ENCODE data around the gene APOC3. TPM values are rescaled to one million over a fixed set of nuclear protein-coding genes. Genes with fewer than 3 reads are reported as not detected.

Gene APOC3
- total RNA-seq, 4 donors from 2014 or later, result 2.6 to 36.5 TPM; not detected in 2

DNA sequence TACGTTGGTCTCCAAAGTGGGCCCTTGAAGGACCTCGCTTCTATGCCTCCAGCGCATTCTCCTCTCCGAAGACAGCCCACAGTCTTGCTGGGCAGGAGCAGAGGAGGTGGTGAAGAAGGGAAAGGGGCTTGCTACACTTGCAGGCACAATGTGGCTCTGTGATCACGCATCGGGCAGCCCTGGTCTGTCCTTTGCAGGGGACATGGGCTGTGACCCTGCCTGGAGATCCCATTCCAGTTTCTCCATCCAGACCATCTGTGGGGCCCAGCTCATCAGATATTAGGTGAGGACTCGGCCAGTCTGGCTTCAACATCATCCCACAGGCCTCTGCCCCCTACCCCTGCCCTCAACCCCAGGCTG, 6.9 kb downstream of the APOC3 start:
- Histone ChIP-seq H3K27ac (no peak overlapping the region), H3K4me3 (no peak overlapping the region), H3K36me3 (no peaks in the 10 kb centered on the region), H3K4me1 (peaks cover 13% of the 10 kb centered on the region), H3K27me3 (no peaks in the 10 kb centered on the region), H3K9me3 (no peaks in the 10 kb centered on the region)
- TF ChIP-seq CTCF (IDR thresholded peaks at IDR 0.05) (no peak), EP300 (IDR thresholded peaks at IDR 0.05) (no peak), POLR2A (IDR thresholded peaks at IDR 0.05) (no peak), POLR2AphosphoS5 (IDR thresholded peaks at IDR 0.05) (no peak)
- WGBS, result 87% methylated on average over 7 of the region's 7 CpGs
- DNase-seq (ENCODE audit: low spot score in 2 of 2), result no peak

DNA sequence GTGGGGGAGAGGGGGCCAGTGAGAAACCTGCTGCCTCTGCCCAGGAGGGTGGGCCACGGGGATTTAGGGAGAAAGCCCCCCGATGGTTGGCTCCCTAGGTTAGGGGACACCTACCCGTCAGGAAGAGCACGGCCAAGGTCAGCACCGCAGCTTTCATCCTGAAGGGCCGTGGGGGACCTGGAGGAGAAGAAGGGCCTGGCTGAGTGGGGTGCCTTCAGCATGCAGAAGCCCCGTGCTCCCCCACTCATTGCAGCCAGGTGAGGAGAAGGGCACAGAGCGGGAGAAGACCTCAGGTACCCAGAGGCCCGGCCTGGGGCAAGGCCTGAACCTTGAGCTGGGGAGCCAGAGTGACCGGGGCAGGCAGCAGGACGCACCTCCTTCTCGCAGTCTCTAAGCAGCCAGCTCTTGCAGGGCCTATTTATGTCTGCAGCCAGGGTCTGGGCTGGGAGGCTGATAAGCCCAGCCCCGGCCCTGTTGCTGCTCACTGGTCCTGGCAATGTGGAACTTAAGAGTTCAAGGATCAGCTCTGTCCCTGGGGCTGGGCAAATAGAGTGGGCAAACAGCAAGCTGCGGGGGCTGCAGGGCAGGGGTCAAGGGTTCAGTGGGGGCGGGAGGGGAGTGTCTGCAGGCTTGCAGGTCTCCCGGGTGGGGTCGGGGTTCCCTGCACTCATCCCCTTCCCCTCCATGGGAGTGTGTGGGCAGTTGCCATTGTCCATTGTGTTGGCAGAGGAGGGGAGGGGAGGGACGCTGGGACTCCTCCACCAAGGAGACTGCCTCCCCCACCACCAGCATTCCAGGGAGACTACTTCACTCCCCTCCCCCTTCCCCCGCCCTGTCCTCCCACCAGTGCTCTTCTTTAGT, 7.8 kb downstream of the APOC3 start, which contains the start of gene APOA1:
Gene APOA1, minus strand, starts transcription at position 392 of the 861 bp plus-strand sequence. Its CDS starts 235 bp downstream, at position 157.
- no peak within 1 kb of the TSS for H3K27ac ChIP-seq
- H3K27me3 ChIP-seq, result no peaks in the 10 kb centered on the region
- TF ChIP-seq EP300 (IDR thresholded peaks at IDR 0.05), result no peak
- no peak for TF ChIP-seq POLR2A (IDR thresholded peaks at IDR 0.05)
- TF ChIP-seq CTCF (IDR thresholded peaks at IDR 0.05), result no peak
- TF ChIP-seq POLR2AphosphoS5 (IDR thresholded peaks at IDR 0.05), result no peak
- no peak for DNase-seq (ENCODE audit: low spot score in 2 of 2)
- no peaks in the 10 kb centered on the region for H3K36me3 ChIP-seq
- WGBS, result 88% methylated on average over 8 of the region's 19 CpGs
- no peaks in the 10 kb centered on the region for H3K9me3 ChIP-seq
- H3K4me3 ChIP-seq, result no peak within 1 kb of the TSS
- H3K4me1 ChIP-seq, result peaks cover 13% of the 10 kb centered on the region

GRCh38 chr11:116838321-116839084, 8.8 kb downstream of the APOC3 start:
- no peak for DNase-seq (ENCODE audit: low spot score in 2 of 2)
- H3K9me3 ChIP-seq, result no peaks in the 10 kb centered on the region
- no peaks in the 10 kb centered on the region for H3K27me3 ChIP-seq
- WGBS, result 88% methylated on average over 6 of the region's 6 CpGs
- TF ChIP-seq POLR2A (IDR thresholded peaks at IDR 0.05), result no peak
- no peak for TF ChIP-seq EP300 (IDR thresholded peaks at IDR 0.05)
- peaks cover 2% of the 10 kb centered on the region for H3K36me3 ChIP-seq
- peaks cover 13% of the 10 kb centered on the region for H3K4me1 ChIP-seq
- H3K4me3 ChIP-seq, result no peak overlapping the region
- H3K27ac ChIP-seq, result no peak overlapping the region

GRCh38 chr11:116840224-116840745, 10.6 kb downstream of the APOC3 start:
- H3K27me3 ChIP-seq, result no peaks in the 10 kb centered on the region
- DNase-seq (ENCODE audit: low spot score in 2 of 2), result peak in 1 of 2 donors; percentile 19
- no peaks in the 10 kb centered on the region for H3K9me3 ChIP-seq
- H3K4me3 ChIP-seq, result no peak overlapping the region
- H3K36me3 ChIP-seq, result peaks cover 16% of the 10 kb centered on the region
- no peak overlapping the region for H3K27ac ChIP-seq
- 60% methylated on average over 6 of the region's 6 CpGs for WGBS
- H3K4me1 ChIP-seq, result peaks cover 11% of the 10 kb centered on the region
- TF ChIP-seq CTCF (IDR thresholded peaks at IDR 0.05) (no peak), EP300 (IDR thresholded peaks at IDR 0.05) (no peak), POLR2AphosphoS5 (IDR thresholded peaks at IDR 0.05) (no peak), POLR2A (IDR thresholded peaks at IDR 0.05) (no peak)

DNA sequence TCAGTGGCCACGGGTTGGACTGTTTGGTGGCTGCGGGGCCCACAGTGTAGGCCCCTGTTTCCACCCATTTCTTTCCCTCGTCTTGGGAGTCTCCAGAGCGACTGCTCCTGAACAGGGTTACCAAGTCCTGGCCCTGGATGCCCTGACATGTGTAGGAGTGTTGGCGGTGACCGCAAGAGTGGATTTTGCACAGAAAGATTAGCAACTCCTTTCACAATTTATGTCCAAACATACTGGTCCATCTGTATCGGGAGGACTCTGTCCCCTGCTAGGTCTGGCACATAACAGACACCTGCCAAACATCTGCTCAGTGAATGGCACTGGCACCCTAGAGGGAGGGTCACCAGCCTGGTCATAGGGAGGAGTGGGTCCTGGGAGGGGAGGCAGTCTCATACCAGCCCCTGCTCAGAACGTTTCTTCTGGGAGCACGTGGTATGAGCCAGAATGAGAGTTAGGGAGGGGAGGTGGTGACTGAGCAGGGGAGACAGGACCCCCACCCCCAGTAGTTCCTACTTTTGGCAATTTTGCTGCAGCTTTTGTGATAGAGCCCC, 11.1 kb downstream of the APOC3 start:
- peaks cover 6% of the 10 kb centered on the region for H3K4me1 ChIP-seq
- no peaks in the 10 kb centered on the region for H3K9me3 ChIP-seq
- TF ChIP-seq EP300 (IDR thresholded peaks at IDR 0.05), result no peak
- TF ChIP-seq POLR2A (IDR thresholded peaks at IDR 0.05), result no peak
- no peak for TF ChIP-seq CTCF (IDR thresholded peaks at IDR 0.05)
- no peak for TF ChIP-seq POLR2AphosphoS5 (IDR thresholded peaks at IDR 0.05)
- no peak overlapping the region for H3K27ac ChIP-seq
- no peak overlapping the region for H3K4me3 ChIP-seq
- H3K27me3 ChIP-seq, result no peaks in the 10 kb centered on the region
- DNase-seq (ENCODE audit: low spot score in 2 of 2), result peak in 1 of 2 donors; percentile 37
- 69% methylated on average over 8 of the region's 9 CpGs for WGBS
- H3K36me3 ChIP-seq, result peaks cover 21% of the 10 kb centered on the region
